H1 (cell line): ENCODE data around the gene S100PBP. TPM values are rescaled to one million over a fixed set of nuclear protein-coding genes. Genes with fewer than 3 reads are reported as not detected.

ENCODE experiments used
- ATF2 ChIP-seq: IDR thresholded peaks from 2 replicates; pipeline ENCODE4 v1.6.1; 2012; ENCODE audit warnings: low read length, inconsistent platforms
- ATF3 ChIP-seq: IDR thresholded peaks from 2 replicates; pipeline ENCODE4 v1.6.1; 2011; ENCODE audit warnings: low read depth, mild to moderate bottlenecking, low read length; ENCODE audit not compliant: insufficient read depth
- EGR1 ChIP-seq: IDR thresholded peaks from 2 replicates; pipeline ENCODE4 v1.6.1; 2011; ENCODE audit warnings: low read depth, low read length, borderline replicate concordance
- NANOG ChIP-seq: IDR thresholded peaks from 2 replicates; pipeline ENCODE4 v1.6.1; 2011; ENCODE audit warnings: low read length, low read depth, mild to moderate bottlenecking, inconsistent platforms; ENCODE audit not compliant: insufficient read depth, poor library complexity, severe bottlenecking
- SIN3A ChIP-seq, 2 experiments: IDR thresholded peaks in 1 of 2; conservative IDR thresholded peaks in 1 of 2; 2 replicates each; pipeline ENCODE4 v1.6.1; 2011 to 2012; ENCODE audit warnings: low read length in 2 of 2, improper control_type of control experiment in 1 of 2, low read depth in 1 of 2, mild to moderate bottlenecking in 1 of 2
- SP2 ChIP-seq: IDR thresholded peaks from 2 replicates; pipeline ENCODE4 v1.6.1; 2012; ENCODE audit warnings: mild to moderate bottlenecking, low read length, inconsistent platforms
- SUZ12 ChIP-seq: fragments of 200-600 bp; sonication (generic); IDR thresholded peaks from 2 replicates; pipeline ENCODE4 v1.6.1; 2012; ENCODE audit warnings: mild to moderate bottlenecking, inconsistent platforms, low read length, moderate library complexity, mixed read lengths
- TAF1 ChIP-seq: IDR thresholded peaks from 2 replicates; pipeline ENCODE4 v1.6.1; 2011; ENCODE audit warnings: mild to moderate bottlenecking, low read depth, low read length
- USF2 ChIP-seq: IDR thresholded peaks from 2 replicates; pipeline ENCODE4 v1.6.1; 2011; ENCODE audit warnings: low read length, improper control_type of control experiment
- YY1 ChIP-seq: IDR thresholded peaks from 2 replicates; pipeline ENCODE4 v1.6.1; 2011; ENCODE audit warnings: low read depth, mild to moderate bottlenecking, low read length
- polyA plus RNA-seq, 7 experiments: library from polyadenylated mRNA; depleted of rRNA in 3 of 7; stranded (reverse) in 5 of 7; unstranded in 2 of 7; fragments of >200 nt in 5 of 7; fragments of 200-250 nt in 2 of 7; gene quantifications; 1 replicate in 5 of 7; 2 replicates in 1 of 7; 4 replicates in 1 of 7; pipeline versions ENCODE4 v1.2.1 to v1.2.3, GENCODE V29; 2011 to 2013; ENCODE audit warnings: missing spikeins in 2 of 7, mixed read lengths in 2 of 7
- total RNA-seq: library from RNA; stranded (reverse); fragmentation: NEBNext Ultra II Directional; extraction: Animal tissue kit (Norgen Biotek cat#: 25700); gene quantifications from 2 replicates; pipeline ENCODE4 v1.2.1, GENCODE V29; 2021

Gene S100PBP
- total and polyA plus RNA-seq, 2 of the 8 experiments (the other 6 are each of a cell fraction or from before 2014, with no cell fraction given), result 43.8 to 68.3 TPM

DNA sequence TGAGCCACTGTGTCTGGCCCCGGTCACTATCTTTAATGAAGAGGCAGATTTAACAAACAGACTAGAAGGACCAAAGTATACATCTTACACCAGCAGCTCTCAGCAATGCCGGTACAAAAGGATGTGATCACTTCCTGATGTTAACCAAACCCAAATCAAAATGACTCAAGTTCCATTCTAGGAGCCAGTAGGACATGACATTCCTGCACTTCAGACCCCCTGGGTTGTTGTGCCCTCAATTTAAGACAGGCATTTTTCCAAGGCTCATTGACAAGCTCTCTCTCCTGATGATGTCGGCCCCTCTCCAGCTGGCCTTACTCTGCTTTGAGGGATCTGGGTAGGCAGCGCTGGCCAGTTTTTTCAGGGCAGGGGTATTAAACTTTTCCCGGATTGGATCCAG, 35.4 kb upstream of the S100PBP start (continued):
- TF ChIP-seq ATF3 (no peak), NANOG (no peak), YY1 (no peak), USF2 (no peak), ATF2 (no peak), SUZ12 (no peak), EGR1 (no peak), SP2 (no peak), TAF1 (no peak), SIN3A (conservative IDR thresholded peaks at IDR 0.05 in 1 of 2, IDR thresholded peaks at IDR 0.05 in 1 of 2; ENCODE audit: low read depth in 1 of 2, low read length in 2 of 2) (no peak)
